Measurements from ENCODE around the gene GZMM.
"Not testable (repeated sequence)": the region's sequence is repeated elsewhere in the genome, so short reads cannot be mapped to it uniquely, and the experiment has no call there.

The GZMM gene

GRCh38 chr19:583968-584239, 40.1 kb downstream of the GZMM start:
- DNase-seq = no peak

GRCh38 chr19:584240-585001, 40.6 kb downstream of the GZMM start:
- no peak for DNase-seq

- DNase-seq = not testable (repeated sequence)
Measured at GRCh38 chr19:585146-585545, 41.3 kb downstream of the GZMM start.

GRCh38 chr19:585551-586110, 41.8 kb downstream of the GZMM start:
- DNase-seq = no peak

- DNase-seq = no peak
Measured at GRCh38 chr19:588093-588740, 44.4 kb downstream of the GZMM start.

- no peak for DNase-seq
Measured at GRCh38 chr19:588741-589692, 45.2 kb downstream of the GZMM start.

- no peak for DNase-seq
Measured at GRCh38 chr19:589693-590395, 46.0 kb downstream of the GZMM start, which contains the start of gene HCN2. TSS of gene HCN2 (plus strand) at chr19:589881. CDS start at chr19:589946, 65 bp downstream.

- no peak for DNase-seq
Measured at GRCh38 chr19:590396-590745, 46.5 kb downstream of the GZMM start.

- DNase-seq = no peak
Measured at GRCh38 chr19:590750-591098, 46.9 kb downstream of the GZMM start.

- no peak for DNase-seq
Measured at GRCh38 chr19:591099-591958, 47.5 kb downstream of the GZMM start.

GRCh38 chr19:592101-592500, 48.2 kb downstream of the GZMM start:
- no peak for DNase-seq

- no peak for DNase-seq
Measured at GRCh38 chr19:593055-593454, 49.2 kb downstream of the GZMM start.

GRCh38 chr19:593505-593904, 49.7 kb downstream of the GZMM start:
- no peak for DNase-seq

- no peak for DNase-seq
Measured at GRCh38 chr19:594265-594870, 50.5 kb downstream of the GZMM start.

GRCh38 chr19:595326-596262, 51.7 kb downstream of the GZMM start:
- DNase-seq = no peak

- DNase-seq = no peak
Measured at GRCh38 chr19:596263-596655, 52.4 kb downstream of the GZMM start.

GRCh38 chr19:597406-598315, 53.8 kb downstream of the GZMM start:
- no peak for DNase-seq

All from NK-92 treated with Interleukin-12 subunit alpha and Interleukin-12 subunit beta, amount 100 ng/mL, for 24 hours (cell line).